SH-SY5Y (cell line): Measurements from ENCODE around the gene SERPINA6.

ENCODE experiments used
- GATA2 ChIP-seq: IDR thresholded peaks from 2 replicates; pipeline ENCODE4 v1.6.1; 2011; ENCODE audit warnings: mild to moderate bottlenecking, low read depth, low read length
- GATA3 ChIP-seq: IDR thresholded peaks from 2 replicates; pipeline ENCODE4 v1.6.1; 2011; ENCODE audit warnings: low read depth, mild to moderate bottlenecking, low read length, moderate library complexity

DNA sequence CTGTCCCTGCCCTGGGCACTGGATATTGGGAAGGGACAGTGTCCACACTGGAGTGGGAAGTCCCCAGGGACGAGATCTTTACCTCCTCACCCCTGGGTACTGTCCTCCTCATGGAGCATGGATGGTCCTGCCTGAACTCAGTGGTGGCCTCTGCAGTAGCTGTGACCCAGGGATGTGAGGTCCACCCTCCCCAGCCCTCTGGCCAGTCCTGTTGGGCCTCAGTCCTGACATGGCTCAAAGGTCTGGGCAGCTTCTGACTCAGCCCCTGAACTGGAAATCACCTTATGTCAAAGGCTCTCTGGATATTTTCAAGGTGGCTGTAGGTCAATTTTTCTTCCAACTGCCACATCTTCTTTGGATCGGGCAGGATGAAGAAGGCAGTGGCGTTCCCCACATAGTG lies 40.9 kb upstream of the SERPINA6 start:
- TF ChIP-seq GATA3 (no peak), GATA2 (no peak)
